Measurements from ENCODE around the gene ARID5B.

The ARID5B gene

DNA sequence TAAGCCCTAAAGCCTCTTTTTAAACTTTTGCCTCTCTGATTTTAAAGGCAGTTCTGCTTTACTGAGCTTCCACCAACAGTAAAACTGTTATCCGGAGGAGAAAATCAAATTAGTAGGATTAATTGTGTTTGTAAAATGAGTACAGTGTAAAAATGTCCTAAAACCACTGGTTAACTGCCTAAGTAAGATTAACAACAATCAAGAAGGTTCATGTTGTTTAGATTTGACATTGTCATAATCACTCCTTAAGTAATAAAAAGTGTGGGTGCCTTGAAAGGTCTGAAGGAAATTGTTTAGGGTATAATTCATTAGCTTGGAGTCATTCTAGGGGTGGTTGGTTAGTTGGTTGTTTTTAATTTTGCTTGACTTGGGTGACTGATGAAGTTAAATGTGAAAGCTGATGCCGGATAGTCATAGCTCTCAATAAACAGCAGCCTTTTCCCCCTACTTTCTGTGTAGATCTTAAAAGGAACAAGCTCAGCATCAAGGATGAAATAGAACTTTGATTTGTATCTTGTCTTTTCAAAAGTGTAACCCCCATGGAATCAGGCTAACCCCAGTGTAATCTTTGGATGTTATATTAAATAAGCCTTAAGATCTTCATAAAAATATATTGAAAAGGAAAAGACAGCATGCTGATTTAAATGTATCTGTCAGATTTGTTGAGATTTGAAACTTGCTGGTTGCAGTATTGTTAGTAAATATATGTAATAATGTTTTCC lies 148.3 kb downstream of the ARID5B start:
- no peak for DNase-seq (ENCODE audit: low read depth in 1 of 2, low spot score in 1 of 2)

DNA sequence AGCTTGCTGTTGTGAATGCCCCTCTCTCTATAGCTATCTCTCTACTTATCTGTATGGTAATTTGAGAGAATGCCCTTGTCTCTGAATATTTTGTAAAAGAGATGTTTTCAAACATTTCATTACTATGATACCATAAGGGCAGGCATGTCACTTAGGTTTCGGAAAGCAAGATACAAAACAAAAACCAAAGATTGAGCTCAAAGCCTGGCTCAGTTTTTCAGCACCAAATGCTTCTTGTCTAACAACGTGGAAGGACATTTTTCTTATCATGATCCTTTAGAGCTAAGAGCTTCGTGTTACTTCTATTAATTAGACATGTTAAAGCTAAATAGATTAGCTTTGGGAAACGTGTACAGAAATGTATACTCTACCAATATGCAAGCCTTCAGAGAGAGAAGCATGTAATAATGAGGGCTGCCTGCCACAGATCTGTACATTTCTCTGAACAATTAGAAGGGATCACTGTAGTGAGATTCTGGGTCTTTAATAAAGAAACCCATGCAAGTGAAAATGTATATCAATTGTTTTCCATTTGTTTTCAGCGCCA lies 148.9 kb downstream of the ARID5B start:
- no peak for DNase-seq (ENCODE audit: low read depth in 1 of 2, low spot score in 1 of 2)

DNA sequence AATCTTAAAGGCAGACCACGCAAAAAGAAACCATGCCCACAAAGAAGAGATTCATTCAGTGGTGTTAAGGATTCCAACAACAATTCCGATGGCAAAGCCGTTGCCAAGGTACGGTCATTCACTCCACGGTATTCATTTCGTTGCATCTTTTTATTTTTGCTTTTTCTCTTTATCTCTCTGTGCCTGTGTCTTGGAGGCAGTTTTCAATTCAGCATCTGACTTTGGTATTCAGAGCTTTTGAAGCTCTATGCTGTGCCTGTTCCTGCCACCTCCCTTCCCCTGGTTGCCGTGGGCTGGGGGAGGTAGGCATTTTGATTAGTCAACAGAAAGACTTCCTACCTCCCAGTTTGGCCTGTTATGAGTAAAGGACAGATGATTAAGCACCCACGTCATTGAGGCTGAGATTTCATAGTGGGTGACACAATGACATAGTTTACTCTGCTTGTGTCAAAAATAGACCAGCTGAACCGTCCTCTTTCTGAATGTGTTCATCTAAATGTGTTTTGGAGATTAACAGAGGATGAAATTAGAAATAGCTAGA lies 149.5 kb downstream of the ARID5B start:
- DNase-seq (ENCODE audit: low read depth in 1 of 2, low spot score in 1 of 2), result peak; percentile 38 to 85

DNA sequence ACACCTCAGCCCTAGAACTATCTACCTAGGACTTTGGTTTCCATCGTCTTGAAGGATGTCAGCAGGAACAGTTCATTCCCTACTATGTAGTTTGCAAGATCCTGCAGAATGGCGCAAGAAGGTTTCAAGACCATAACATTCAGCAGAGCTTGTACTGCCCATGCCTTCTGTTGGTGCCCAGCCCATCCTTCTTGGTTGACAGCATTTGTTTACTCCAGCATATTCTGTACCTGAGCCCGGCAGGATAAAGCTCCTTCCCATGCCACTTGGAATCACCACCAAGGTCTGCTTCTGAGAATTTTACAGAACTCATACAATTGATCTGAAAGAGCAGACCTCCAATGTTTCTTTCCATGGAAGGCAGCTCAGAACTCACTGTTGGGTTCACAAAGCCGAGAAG lies 150.8 kb downstream of the ARID5B start:
- no peak for DNase-seq (ENCODE audit: low read depth in 1 of 2, low spot score in 1 of 2)

DNA sequence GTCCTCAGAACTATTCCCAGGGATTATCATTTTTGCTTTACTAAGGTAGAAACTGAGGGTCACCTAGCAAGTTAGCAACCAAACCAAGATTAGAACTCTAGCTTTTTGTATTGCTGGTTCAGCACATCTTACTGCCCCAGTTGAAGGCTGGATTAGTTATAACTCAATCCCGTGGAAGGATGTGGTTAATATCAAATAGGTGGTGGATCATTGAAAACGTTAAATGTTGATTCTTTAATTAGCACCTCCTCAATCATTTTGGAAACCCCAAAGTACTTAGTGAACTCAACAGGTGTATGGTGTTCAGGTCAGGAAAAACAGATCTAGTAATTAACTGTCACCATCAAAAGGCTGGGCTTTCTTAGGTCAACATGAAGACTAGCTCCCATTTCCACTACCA lies 152.4 kb downstream of the ARID5B start:
- no peak for DNase-seq (ENCODE audit: low read depth in 1 of 2, low spot score in 1 of 2)

DNA sequence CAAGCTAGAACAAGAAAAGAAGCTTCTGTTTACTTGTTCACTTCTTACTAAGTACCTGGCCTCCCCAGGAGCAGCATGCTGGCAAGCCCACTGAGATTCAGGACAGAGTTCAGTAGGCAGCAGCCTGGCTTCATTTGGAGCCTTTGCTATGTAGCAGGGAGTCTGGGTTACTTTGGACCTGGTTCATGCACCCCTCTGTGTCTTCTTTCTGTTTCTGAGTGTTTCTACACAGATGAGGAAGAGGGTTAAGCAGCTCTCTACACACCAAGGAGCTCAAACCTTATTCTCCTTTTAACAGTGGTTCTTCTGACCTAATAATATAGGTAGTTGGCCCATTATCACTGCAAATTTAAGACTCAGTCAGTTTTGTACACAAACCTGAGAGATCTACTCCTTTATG lies 152.9 kb downstream of the ARID5B start:
- DNase-seq (ENCODE audit: low read depth in 1 of 2, low spot score in 1 of 2), result no peak

DNA sequence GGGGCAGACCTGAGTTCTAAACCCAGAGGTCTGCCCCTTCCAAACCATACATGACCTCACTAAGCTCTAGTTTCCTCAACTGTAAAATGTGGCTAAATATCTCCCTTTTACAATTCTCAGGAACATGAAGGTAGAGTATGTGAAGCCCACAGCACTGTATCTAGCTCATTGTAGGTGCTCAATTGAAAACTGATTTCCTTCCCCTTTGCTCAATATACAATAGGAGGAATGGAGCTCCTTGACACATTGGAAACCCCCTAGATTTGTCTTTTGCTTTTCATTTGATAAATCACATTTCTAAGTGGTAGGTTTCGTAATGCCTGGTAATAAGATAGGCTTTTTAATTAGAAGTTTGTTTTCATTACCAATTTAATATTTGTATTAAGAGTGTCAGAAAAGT lies 153.3 kb downstream of the ARID5B start:
- no peak for DNase-seq (ENCODE audit: low read depth in 1 of 2, low spot score in 1 of 2)

DNA sequence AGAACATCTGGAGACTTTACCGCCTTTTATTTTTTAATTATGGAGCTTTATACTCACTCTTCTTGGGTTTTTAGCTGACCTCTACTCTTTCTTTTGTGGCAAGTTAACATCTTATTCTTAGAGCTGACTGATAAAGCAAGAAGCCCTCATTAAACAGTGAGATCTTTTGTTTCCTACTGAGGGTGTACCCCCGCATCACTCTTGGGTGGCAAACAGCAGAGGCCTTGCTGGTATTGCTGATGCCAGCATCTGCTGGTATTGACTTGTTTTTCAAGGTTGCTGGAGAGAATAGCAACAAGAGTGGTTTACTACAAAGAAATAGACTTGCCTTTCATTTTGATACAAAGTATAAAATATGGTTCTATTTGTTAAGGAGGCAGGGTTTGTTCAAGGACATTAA lies 154.7 kb downstream of the ARID5B start:
- DNase-seq (ENCODE audit: low read depth in 1 of 2, low spot score in 1 of 2), result no peak

DNA sequence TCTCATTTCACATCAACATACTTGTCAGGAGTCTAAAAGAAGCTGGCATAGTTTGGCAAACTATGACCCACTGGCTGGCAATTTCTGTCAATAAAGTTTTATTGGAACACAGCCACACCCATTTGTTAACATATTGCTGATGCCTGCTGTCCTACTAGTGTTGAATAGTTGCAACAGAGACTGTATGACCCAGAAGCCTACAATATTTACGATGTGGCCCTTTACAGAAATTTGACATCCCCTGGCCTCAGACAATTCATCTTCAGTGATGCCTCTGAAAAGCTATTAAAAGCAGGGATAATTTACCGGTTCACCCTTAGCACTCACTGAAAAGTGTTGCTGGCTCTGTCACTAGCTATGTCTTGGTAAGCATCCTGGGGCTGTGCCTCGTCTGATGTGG lies 155.2 kb downstream of the ARID5B start:
- no peak for DNase-seq (ENCODE audit: low read depth in 1 of 2, low spot score in 1 of 2)

DNA sequence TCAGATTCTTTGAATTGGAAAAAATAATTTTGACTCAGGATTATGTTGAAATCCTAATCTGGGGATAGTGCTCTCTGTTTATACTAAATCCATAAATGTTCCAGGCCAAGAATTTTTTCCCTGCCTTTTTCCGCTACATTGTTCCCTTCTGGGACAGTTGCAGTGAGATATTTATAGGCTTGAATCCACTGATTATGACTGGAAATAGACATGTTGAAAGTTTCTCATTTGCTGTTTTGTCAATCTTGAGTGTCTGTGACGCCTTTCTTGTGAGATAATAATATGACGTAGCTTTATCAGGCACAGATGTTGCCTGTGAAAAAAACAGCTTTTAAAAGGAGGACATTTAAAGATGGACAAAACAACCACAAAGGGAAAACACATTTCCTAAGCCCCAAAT lies 155.9 kb downstream of the ARID5B start:
- DNase-seq (ENCODE audit: low read depth in 1 of 2, low spot score in 1 of 2), result no peak

DNA sequence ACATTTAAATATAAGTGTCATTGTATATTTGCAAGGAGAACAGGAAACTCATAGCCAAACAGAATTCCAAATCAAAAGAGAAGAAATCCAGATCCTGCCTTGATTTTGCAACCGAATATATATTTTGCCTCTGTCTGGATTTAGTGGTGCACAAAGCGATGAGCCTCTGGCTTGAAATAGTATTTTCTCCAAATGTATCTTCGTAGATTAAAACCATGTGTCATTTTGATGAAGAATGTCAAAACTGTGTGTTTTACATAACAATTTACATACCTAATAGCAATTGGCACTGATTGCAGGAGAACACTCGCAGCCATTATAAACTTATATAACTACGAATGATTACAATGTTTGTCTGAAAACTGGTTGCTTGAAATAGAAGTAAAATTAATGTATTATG lies 156.4 kb downstream of the ARID5B start:
- DNase-seq (ENCODE audit: low read depth in 1 of 2, low spot score in 1 of 2), result no peak

DNA sequence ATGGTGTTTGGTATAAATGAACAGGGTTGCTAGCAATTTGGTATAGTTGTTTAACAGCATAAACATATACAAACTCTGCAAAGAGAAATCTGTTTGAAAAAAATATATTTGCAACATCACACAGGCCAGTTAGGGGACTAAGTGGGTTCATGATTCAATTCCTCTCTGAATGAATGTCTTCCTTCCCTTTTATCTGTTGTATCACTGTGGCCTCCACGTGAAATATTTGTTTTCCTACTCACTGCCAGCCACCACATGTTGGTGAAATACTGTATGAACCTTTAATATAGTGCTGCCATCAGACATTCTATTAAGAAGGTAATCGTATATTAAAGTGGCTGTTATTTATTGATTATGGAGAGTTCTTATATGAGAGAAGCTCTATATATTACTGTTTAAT lies 157.0 kb downstream of the ARID5B start:
- DNase-seq (ENCODE audit: low read depth in 1 of 2, low spot score in 1 of 2), result no peak

DNA sequence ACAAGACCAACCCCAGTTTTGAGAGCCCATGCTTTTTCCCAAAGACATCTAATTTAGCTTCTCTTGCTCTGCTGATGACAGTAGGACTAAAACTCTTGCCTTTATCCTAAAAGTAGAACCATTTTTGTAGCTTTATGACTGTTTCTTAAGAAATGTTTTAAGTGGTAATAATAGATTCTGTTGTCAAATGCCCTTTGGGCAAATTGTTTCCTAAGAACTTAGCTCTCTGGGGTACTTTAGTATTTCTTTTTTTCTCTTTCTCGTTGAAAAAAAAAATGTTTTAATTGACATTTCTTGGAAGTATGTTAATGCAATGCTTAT lies 157.4 kb downstream of the ARID5B start:
- no peak for DNase-seq (ENCODE audit: low read depth in 1 of 2, low spot score in 1 of 2)

DNA sequence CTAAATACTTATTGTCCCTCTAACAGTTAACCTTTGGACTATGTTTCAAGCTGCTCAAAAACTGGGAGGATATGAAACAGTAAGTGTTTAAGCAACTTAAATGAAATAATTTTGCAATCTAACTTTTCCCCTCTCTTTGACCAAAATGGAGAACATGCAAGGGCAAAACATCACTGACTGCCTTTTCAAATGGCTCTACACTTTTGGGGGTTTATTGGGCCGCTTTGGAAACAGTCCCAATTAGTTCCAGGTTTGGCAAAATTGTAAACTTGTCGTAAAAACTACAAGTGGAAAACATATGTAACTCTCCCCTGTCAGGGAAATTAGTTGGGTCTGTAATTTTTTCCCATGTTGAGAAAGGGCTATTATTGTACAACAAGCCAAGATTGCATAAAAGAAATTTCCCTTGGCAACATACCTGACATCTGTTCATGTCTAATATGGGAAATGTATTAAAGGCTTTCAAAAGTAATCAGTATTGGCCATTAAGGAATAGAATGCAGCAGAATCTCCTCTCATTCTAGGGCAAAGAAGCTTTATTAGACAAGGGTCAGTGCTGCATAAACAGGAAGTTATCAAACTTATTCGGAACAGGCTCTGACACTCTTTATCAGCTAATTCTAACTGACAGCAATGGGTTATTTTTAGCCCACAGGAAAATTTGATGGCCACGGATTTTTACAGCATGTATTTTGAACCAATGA lies 157.9 kb downstream of the ARID5B start:
- DNase-seq (ENCODE audit: low read depth in 1 of 2, low spot score in 1 of 2), result no peak

DNA sequence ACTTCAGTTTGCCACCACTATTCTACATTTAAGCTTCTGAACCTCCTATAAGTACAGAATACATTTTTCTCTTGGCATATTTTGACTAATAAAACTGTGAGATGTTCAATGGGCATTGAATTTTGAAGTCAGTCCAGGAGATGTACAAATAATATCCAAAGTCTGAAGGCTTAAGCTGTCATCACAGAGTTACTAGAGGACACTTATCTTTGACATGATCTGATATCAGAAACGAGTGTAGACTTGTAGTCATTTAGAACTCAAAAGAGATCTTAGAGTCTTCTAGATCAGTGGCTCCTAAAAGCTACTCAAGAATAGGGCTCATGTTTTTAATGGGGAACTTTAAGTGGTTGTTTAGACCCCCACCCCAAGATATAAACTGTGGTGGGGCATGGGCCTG lies 160.5 kb downstream of the ARID5B start:
- no peak for DNase-seq (ENCODE audit: low read depth in 1 of 2, low spot score in 1 of 2)

DNA sequence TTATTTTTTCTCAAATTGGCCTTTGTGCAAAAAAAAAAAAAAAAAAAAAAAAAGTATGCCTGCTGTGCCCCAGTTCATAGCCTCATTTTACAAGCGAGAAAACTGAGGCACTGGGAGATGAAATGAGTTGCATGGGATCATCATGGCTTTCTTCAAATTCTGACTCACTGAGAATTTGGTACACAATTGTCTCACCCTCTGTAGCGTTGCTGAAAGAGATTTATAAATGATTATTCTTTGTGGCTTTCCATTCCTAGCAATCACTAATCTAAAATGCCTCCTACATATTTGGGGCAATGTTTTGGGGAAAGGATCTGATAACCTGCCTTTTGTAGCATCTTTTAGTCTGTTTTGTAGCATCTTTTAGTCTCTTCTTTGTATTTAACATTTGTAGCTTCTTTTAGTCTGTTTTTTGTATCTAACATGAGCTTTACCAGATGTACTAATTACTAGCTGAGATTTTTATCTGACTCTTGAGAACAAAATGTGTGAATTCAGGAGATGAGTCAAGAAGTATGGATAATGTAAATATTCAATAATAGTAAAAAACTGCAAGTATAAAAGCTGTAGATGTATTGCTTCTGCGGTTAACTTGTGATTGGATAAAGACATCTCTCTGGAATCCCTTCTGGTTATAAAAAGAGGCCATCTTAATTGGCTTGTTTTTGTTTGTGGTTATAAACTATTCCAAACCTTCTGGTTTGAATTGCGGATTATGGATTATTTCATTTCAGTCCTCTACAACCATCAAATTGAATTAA lies 161.4 kb downstream of the ARID5B start:
- DNase-seq (ENCODE audit: low read depth in 1 of 2, low spot score in 1 of 2), result no peak

DNA sequence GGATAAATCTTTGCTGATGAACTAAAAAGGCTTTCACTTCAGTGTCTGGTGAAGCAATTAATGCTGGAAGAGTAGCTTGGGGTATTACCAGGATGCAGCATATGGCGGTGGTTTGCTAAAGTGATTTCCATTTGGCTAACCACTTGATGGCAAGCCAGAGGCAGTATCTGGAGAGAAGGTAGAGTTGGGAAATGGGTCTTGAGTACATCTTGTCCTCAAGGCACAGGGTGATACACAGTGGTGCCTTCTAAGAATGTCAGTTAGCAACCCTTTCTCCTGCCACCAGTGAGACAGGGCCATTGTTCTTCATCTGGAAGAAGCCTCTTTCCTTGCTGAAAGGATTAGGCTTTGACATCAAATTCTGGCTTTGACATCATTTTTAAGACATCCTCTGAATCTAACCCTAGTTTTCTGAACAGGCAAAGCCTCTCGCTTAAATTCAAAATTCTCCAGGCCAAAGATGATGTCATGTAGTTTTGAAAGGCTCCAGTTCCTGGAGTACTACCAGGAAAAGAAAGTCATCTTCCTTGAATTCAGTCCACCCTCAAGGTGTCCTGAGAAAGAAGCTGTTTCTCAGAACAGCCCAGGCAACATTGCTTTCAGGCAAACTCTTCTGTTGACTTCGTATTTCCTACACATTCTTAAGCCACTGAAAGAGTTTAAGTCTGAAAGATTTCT lies 162.4 kb downstream of the ARID5B start:
- DNase-seq (ENCODE audit: low read depth in 1 of 2, low spot score in 1 of 2), result no peak

DNA sequence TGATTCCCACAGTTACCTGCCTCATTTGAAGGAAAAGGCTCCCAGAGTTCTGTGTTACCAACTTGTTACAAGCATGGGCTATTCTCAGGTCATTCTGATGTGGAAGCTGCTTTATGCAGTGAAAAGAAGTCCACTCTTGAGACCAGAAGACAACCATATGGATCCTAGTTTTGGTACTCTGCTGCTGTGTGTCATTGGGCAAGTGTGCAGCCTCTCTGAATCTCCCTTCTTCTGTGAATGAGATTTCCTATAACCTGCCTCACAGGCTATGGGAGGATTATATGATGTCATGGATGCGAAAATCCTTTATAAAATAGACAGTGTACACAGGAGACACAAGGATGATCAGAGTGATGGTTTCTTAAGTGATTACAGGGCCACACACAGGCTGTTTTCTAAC lies 166.1 kb downstream of the ARID5B start:
- DNase-seq (ENCODE audit: low read depth in 1 of 2, low spot score in 1 of 2), result no peak

DNA sequence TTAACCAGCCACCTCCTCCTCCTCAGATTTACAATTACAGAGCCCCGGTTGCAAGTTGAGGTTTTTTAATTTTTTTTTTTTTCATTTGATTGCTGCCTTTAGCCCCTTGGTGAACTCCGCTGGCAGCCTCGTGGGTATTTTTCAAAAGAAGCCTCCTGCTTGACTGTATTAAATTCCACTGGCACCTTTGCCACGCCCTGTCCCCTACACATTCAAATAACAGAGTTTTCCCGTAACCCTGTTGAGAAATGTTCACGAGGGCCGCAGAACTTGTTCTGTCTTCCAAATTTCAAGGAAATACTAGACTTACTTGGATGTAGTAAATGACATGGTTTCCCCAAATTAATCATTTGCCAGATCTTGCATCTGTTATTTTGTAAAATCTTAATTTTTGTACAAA lies 167.0 kb downstream of the ARID5B start:
- no peak for DNase-seq (ENCODE audit: low read depth in 1 of 2, low spot score in 1 of 2)

DNA sequence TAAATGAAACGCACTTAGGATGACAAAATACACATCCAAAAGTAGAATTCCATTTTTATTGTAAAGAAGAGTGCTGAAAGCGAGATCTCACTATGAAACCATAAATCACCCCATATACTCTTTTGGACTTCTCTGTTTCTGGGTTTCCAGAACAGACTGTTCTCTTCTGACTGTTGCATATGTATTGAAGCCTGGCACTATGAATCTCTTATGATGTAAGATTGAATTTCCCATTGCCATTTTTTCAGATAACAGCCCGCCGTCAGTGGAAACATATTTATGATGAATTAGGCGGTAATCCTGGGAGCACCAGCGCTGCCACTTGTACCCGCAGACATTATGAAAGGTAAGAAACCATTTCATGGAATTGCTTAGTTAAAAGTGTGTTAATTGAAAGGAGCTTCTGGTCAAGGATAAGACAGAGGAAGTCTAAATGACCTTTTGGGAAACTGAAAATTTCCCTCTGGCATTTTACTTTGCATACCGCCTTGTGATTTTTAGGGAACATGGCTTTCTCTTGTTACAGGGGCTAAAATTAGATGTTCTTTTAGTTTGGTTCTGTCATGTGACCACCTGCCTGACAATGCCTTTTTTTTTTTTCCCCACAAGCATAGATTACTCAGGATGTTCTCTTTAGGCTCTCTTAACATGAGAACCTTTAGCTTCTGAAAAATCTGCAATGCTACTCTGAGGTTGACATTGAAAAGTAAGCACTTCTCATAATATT lies 168.1 kb downstream of the ARID5B start:
- no peak for DNase-seq (ENCODE audit: low read depth in 1 of 2, low spot score in 1 of 2)

DNA sequence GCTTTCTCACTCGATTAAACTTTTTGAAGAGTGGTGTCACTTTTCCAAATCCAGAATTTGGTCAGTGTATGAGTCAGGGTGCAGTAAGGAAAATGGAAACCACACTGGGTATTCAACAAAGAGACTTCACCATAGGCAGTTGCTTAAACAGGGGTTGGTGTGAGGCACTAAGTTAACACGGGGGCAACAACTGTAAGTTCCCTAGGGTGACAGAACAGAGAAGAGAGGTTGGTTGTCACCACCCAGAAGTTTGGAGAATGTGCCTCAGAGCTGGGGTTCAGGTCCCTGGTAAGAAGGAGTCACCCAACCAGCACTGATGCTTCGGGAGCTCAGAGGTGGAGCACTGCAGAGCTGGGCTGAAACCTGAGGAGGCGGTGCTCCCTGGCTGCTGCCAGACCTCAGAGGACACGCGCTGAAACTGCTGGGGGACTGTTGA lies 170.4 kb downstream of the ARID5B start:
- no peak for DNase-seq (ENCODE audit: low read depth in 1 of 2, low spot score in 1 of 2)

Data from activated CD4-positive, alpha-beta T cell treated with anti-CD3 and anti-CD28 coated beads, Interleukin-2, amount 50 U/mL, for 24 hours (primary cell).